ENCODE data around the gene CPTP. TPM values are rescaled to one million over a fixed set of nuclear protein-coding genes. Genes with fewer than 3 reads are reported as not detected.

CPTP gene
- total and polyA plus RNA-seq, 4 donors = 7.9 to 45.1 (median 22.5) TPM

GRCh38 chr1:1332774-1333480 is 8.3 kb downstream of the CPTP start:
- TF ChIP-seq HNF4A (conservative IDR thresholded peaks at IDR 0.05) (peak in 1 of 2 donors; percentile 52), YY1 (IDR thresholded peaks at IDR 0.05) (no peak), GABPA (IDR thresholded peaks at IDR 0.05 in 1 of 2, conservative IDR thresholded peaks at IDR 0.05 in 1 of 2) (peak in 1 of 2 donors; percentile 39), RXRA (IDR thresholded peaks at IDR 0.05) (no peak), EGR1 (IDR thresholded peaks at IDR 0.05; ENCODE audit: low read depth in 2 of 2) (peak in 1 of 2 donors; percentile 39)
- no peak for DNase-seq (ENCODE audit: low spot score)
- Histone ChIP-seq H3K27ac (ENCODE audit: low read depth in 1 of 2, low read length in 2 of 2) (peak overlapping the region; percentile 49 to 67), H3K27me3 (ENCODE audit: control insufficient read depth in 4 of 4, insufficient read depth in 4 of 4, low read length in 3 of 4) (no peaks in the 10 kb centered on the region), H3K4me1 (ENCODE audit: control insufficient read depth in 4 of 4, insufficient read depth in 4 of 4, low read length in 3 of 4) (peaks cover 6 to 22% (median 15%) of the 10 kb centered on the region in 4 donors), H3K36me3 (ENCODE audit: control insufficient read depth in 4 of 4, insufficient read depth in 3 of 4, low read depth in 1 of 4, low read length in 3 of 4) (peaks cover 0 to 10% (median 2%) of the 10 kb centered on the region in 4 donors), H3K9ac (ENCODE audit: low read depth in 1 of 2, low read length in 2 of 2) (no peak overlapping the region), H3K4me3 (ENCODE audit: low read depth in 1 of 3, low read length in 3 of 3) (no peak overlapping the region), H3K9me3 (ENCODE audit: control insufficient read depth in 4 of 4, low read length in 3 of 4) (no peaks in the 10 kb centered on the region)
- 55% methylated on average over 48 of the region's 48 CpGs for WGBS

DNA sequence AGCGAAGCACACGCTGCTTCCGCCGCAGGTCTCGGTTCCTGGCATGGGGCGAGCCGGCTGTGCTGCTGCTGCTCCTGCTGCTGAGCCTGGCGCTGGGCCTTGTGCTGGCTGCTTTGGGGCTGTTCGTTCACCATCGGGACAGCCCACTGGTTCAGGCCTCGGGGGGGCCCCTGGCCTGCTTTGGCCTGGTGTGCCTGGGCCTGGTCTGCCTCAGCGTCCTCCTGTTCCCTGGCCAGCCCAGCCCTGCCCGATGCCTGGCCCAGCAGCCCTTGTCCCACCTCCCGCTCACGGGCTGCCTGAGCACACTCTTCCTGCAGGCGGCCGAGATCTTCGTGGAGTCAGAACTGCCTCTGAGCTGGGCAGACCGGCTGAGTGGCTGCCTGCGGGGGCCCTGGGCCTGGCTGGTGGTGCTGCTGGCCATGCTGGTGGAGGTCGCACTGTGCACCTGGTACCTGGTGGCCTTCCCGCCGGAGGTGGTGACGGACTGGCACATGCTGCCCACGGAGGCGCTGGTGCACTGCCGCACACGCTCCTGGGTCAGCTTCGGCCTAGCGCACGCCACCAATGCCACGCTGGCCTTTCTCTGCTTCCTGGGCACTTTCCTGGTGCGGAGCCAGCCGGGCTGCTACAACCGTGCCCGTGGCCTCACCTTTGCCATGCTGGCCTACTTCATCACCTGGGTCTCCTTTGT is 9.1 kb downstream of the CPTP start:
- DNase-seq (ENCODE audit: low spot score) = no peak
- Histone ChIP-seq H3K4me3 (ENCODE audit: low read depth in 1 of 3, low read length in 3 of 3) (no peak overlapping the region), H3K4me1 (ENCODE audit: control insufficient read depth in 4 of 4, insufficient read depth in 4 of 4, low read length in 3 of 4) (peaks cover 6 to 22% (median 15%) of the 10 kb centered on the region in 4 donors), H3K27ac (ENCODE audit: low read depth in 1 of 2, low read length in 2 of 2) (peak overlapping the region in 1 of 2 donors; percentile 67), H3K36me3 (ENCODE audit: control insufficient read depth in 4 of 4, insufficient read depth in 3 of 4, low read depth in 1 of 4, low read length in 3 of 4) (peaks cover 0 to 15% (median 3%) of the 10 kb centered on the region in 4 donors), H3K9me3 (ENCODE audit: control insufficient read depth in 4 of 4, low read length in 3 of 4) (no peaks in the 10 kb centered on the region), H3K27me3 (ENCODE audit: control insufficient read depth in 4 of 4, insufficient read depth in 4 of 4, low read length in 3 of 4) (no peaks in the 10 kb centered on the region), H3K9ac (ENCODE audit: low read depth in 1 of 2, low read length in 2 of 2) (no peak overlapping the region)
- whole genome bisulfite sequencing = 76% methylated on average over 36 of the region's 36 CpGs
- TF ChIP-seq FOXA2 (IDR thresholded peaks at IDR 0.05) (no peak), TAF1 (conservative IDR thresholded peaks at IDR 0.05) (no peak), JUND (IDR thresholded peaks at IDR 0.05) (no peak), GABPA (IDR thresholded peaks at IDR 0.05 in 1 of 2, conservative IDR thresholded peaks at IDR 0.05 in 1 of 2) (no peak), SP1 (IDR thresholded peaks at IDR 0.05) (no peak), ATF3 (IDR thresholded peaks at IDR 0.05) (no peak), ZBTB33 (IDR thresholded peaks at IDR 0.05) (no peak), HNF4A (conservative IDR thresholded peaks at IDR 0.05) (no peak), NR2F2 (IDR thresholded peaks at IDR 0.05) (no peak), FOXA1 (IDR thresholded peaks at IDR 0.05) (no peak), HNF4G (IDR thresholded peaks at IDR 0.05) (no peak), RXRA (IDR thresholded peaks at IDR 0.05) (no peak)
- TF ChIP-seq, protein P1, sequence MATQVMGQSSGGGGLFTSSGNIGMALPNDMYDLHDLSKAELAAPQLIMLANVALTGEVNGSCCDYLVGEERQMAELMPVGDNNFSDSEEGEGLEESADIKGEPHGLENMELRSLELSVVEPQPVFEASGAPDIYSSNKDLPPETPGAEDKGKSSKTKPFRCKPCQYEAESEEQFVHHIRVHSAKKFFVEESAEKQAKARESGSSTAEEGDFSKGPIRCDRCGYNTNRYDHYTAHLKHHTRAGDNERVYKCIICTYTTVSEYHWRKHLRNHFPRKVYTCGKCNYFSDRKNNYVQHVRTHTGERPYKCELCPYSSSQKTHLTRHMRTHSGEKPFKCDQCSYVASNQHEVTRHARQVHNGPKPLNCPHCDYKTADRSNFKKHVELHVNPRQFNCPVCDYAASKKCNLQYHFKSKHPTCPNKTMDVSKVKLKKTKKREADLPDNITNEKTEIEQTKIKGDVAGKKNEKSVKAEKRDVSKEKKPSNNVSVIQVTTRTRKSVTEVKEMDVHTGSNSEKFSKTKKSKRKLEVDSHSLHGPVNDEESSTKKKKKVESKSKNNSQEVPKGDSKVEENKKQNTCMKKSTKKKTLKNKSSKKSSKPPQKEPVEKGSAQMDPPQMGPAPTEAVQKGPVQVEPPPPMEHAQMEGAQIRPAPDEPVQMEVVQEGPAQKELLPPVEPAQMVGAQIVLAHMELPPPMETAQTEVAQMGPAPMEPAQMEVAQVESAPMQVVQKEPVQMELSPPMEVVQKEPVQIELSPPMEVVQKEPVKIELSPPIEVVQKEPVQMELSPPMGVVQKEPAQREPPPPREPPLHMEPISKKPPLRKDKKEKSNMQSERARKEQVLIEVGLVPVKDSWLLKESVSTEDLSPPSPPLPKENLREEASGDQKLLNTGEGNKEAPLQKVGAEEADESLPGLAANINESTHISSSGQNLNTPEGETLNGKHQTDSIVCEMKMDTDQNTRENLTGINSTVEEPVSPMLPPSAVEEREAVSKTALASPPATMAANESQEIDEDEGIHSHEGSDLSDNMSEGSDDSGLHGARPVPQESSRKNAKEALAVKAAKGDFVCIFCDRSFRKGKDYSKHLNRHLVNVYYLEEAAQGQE (IDR thresholded peaks at IDR 0.05) = no peak
